Thyroid gland (tissue), 4 donors: ENCODE measurements around the gene BSPRY. TPM values are rescaled to one million over a fixed set of nuclear protein-coding genes. Genes with fewer than 3 reads are reported as not detected.

Experiments used
- DNase-seq, 2 donors: peaks; one replicate each; pipeline ENCODE4 v3.0.0-alpha.2; 2019
- H3K27ac ChIP-seq, 3 donors: fragments of 200-600 bp; sonication (generic); 1 replicate in 2 of 3; 2 replicates in 1 of 3; pipeline ENCODE4 v1.5.1; 2016 to 2019; ENCODE audit warnings: mild to moderate bottlenecking in 1 of 3, moderate library complexity in 1 of 3
- H3K27me3 ChIP-seq: fragments of 200-600 bp; sonication (generic); one replicate; pipeline ENCODE4 v1.5.1; 2019
- H3K36me3 ChIP-seq, 2 donors: fragments of 200-600 bp; sonication (generic); one replicate each; pipeline ENCODE4 v1.5.1; 2016 to 2019
- H3K4me1 ChIP-seq, 2 donors: fragments of 200-600 bp; sonication (generic); one replicate each; pipeline ENCODE4 v1.5.1; 2017 to 2019
- H3K4me3 ChIP-seq, 3 donors: fragments of 200-600 bp; sonication (generic); replicated peaks in 1 of 3; 1 replicate in 2 of 3; 2 replicates in 1 of 3; pipeline ENCODE4 v1.5.1; 2016; ENCODE audit warnings: mild to moderate bottlenecking in 1 of 3
- H3K9me3 ChIP-seq: fragments of 200-600 bp; sonication (generic); one replicate; pipeline ENCODE4 v1.5.1; 2017
- CTCF ChIP-seq, 6 experiments: fragments of 200-600 bp in 3 of 6; fragments of 450-650 bp in 3 of 6; sonication (generic) in 3 of 6; IDR thresholded peaks; one replicate each; pipeline ENCODE4 v1.5.1; 2016 to 2019; ENCODE audit warnings: antibody characterized with exemption in 6 of 6, mild to moderate bottlenecking in 2 of 6, inconsistent platforms in 1 of 6, moderate library complexity in 1 of 6
- POLR2A ChIP-seq, 2 donors: fragments of 450-650 bp; IDR thresholded peaks; one replicate each; pipeline ENCODE4 v1.6.1; 2017; ENCODE audit warnings: antibody characterized with exemption in 2 of 2, mild to moderate bottlenecking in 2 of 2, moderate library complexity in 1 of 2
- WGBS, 2 donors: methylation state at CpG; one replicate each; pipeline ENCODE4 v1.1.5; 2017; 5-methylcytosine and 5-hydroxymethylcytosine counted together
- intact Hi-C: fragments of 100-400 bp; cut with DNase I; formaldehyde crosslinking; loops from one replicate; pipeline ENCODE4 v1.15.1; 2023
- total RNA-seq, 4 donors: library from RNA; depleted of rRNA; stranded (reverse); fragments of >200 nt; gene quantifications; one replicate each; pipeline ENCODE4 v1.2.3, GENCODE V29; 2016

BSPRY gene
- total RNA-seq, 4 donors from 2014 or later = 53.2 to 79.7 (median 67.1) TPM

- H3K27ac ChIP-seq = peak overlapping the region; percentile 97 to 99 (median 99)
- peaks cover 10 to 11% of the 10 kb centered on the region in 2 donors for H3K36me3 ChIP-seq
- H3K27me3 ChIP-seq = no peaks in the 10 kb centered on the region
- peaks cover 6 to 11% of the 10 kb centered on the region in 2 donors for H3K4me1 ChIP-seq
- no peaks in the 10 kb centered on the region for H3K9me3 ChIP-seq
- WGBS, 2 donors = 0% methylated on average over 2 to 6 of the region's 20 CpGs
- H3K4me3 ChIP-seq = peak overlapping the region; percentile 67 to 79 (median 67)
- intact Hi-C loops = loop anchor here (5.0 kb wide), 1 partner anchor 138 kb away; no protein-coding TSS in a partner anchor
- no peak for TF ChIP-seq POLR2A (IDR thresholded peaks at IDR 0.05)
- no peak for TF ChIP-seq CTCF (IDR thresholded peaks at IDR 0.05)
- no peak for DNase-seq
Measured at GRCh38 chr9:113409883-113410206, 60.5 kb downstream of the BSPRY start.

- Histone ChIP-seq H3K9me3 (no peaks in the 10 kb centered on the region), H3K36me3 (peaks cover 10 to 11% of the 10 kb centered on the region in 2 donors), H3K27ac (peak within 1 kb of the TSS; percentile 97 to 99 (median 99)), H3K4me3 (peak within 1 kb of the TSS; percentile 67 to 79 (median 67)), H3K27me3 (no peaks in the 10 kb centered on the region), H3K4me1 (peaks cover 6 to 11% of the 10 kb centered on the region in 2 donors)
- WGBS, 2 donors = 0% methylated on average over 46 to 53 of the region's 61 CpGs
- peak; percentile 94 to 95 for DNase-seq
- TF ChIP-seq CTCF (IDR thresholded peaks at IDR 0.05) (peak in 1 of 6 experiments; percentile 27), POLR2A (IDR thresholded peaks at IDR 0.05) (peak in 1 of 2 donors; percentile 88)
- intact Hi-C loops = no loop called here
Measured at GRCh38 chr9:113410207-113410864, 61.0 kb downstream of the BSPRY start, which contains the start of the genes C9orf43 and POLE3. TSS of gene C9orf43 (plus strand) at chr9:113410747. CDS start at chr9:113413494, 2,747 bp downstream. TSS of gene POLE3 (minus strand) at chr9:113410675. CDS start at chr9:113410293, 382 bp downstream.

GRCh38 chr9:113416149-113416721 is 66.9 kb downstream of the BSPRY start:
- intact Hi-C loops = no loop called here
- H3K36me3 ChIP-seq = no peaks in the 10 kb centered on the region
- TF ChIP-seq POLR2A (IDR thresholded peaks at IDR 0.05) = no peak
- no peak for TF ChIP-seq CTCF (IDR thresholded peaks at IDR 0.05)
- no peak for DNase-seq
- 68 to 70% methylated on average over 3 of the region's 3 CpGs for WGBS, 2 donors
- no peak overlapping the region for H3K4me3 ChIP-seq
- H3K27me3 ChIP-seq = no peaks in the 10 kb centered on the region
- no peaks in the 10 kb centered on the region for H3K4me1 ChIP-seq
- H3K27ac ChIP-seq = no peak overlapping the region
- H3K9me3 ChIP-seq = no peaks in the 10 kb centered on the region

- WGBS, 2 donors = 82 to 92% methylated on average over 4 of the region's 4 CpGs
Measured at GRCh38 chr9:113417370-113417769, 68.0 kb downstream of the BSPRY start.

More at GRCh38 chr9:113417370-113417769, 68.0 kb downstream of the BSPRY start:
- DNase-seq = no peak
- H3K27ac ChIP-seq = no peak overlapping the region
- H3K4me1 ChIP-seq = no peaks in the 10 kb centered on the region
- no peak overlapping the region for H3K4me3 ChIP-seq
- intact Hi-C loops = no loop called here
- H3K9me3 ChIP-seq = no peaks in the 10 kb centered on the region
- TF ChIP-seq CTCF (IDR thresholded peaks at IDR 0.05) = no peak
- TF ChIP-seq POLR2A (IDR thresholded peaks at IDR 0.05) = no peak
- H3K27me3 ChIP-seq = no peaks in the 10 kb centered on the region
- no peaks in the 10 kb centered on the region for H3K36me3 ChIP-seq

Other genes with a start within 250 kb of the BSPRY start
- gene SLC31A2, start 198.5 kb upstream of the BSPRY start, total RNA-seq = 10 to 100 TPM; 12.4 to 27.5 (median 18.3) TPM
- 10 to 100 TPM; 25.0 to 30.6 (median 29.1) TPM for gene FKBP15, start 128.3 kb upstream of the BSPRY start, total RNA-seq
- gene SLC31A1, start 128.0 kb upstream of the BSPRY start, total RNA-seq = 10 to 100 TPM; 12.0 to 21.6 (median 19.5) TPM
- gene CDC26, start 74.0 kb upstream of the BSPRY start, total RNA-seq = 10 to 100 TPM; 23.0 to 73.5 (median 38.3) TPM
- gene PRPF4, start 73.9 kb upstream of the BSPRY start, total RNA-seq = 10 to 100 TPM; 17.7 to 25.8 (median 21.7) TPM
- gene RNF183, start 46.2 kb upstream of the BSPRY start, total RNA-seq = not detected
- gene WDR31, start 9.3 kb upstream of the BSPRY start, total RNA-seq = 1 to 10 TPM; 3.8 to 7.3 (median 6.5) TPM
- 10 to 100 TPM; 37.1 to 67.7 (median 53.0) TPM for gene HDHD3, start 27.4 kb downstream of the BSPRY start, total RNA-seq
- 10 to 100 TPM; 23.5 to 50.0 (median 31.8) TPM for gene ALAD, start 51.7 kb downstream of the BSPRY start, total RNA-seq
- gene POLE3, start 61.1 kb downstream of the BSPRY start, total RNA-seq = 10 to 100 TPM; 29.2 to 54.9 (median 33.5) TPM
- 1 to 10 TPM in 2 of 4 donors, under 1 TPM in 2; 0.39 to 2.5 (median 0.84) TPM for gene C9orf43, start 61.2 kb downstream of the BSPRY start, total RNA-seq
- 10 to 100 TPM; 43.0 to 66.2 (median 55.6) TPM for gene RGS3, start 114.2 kb downstream of the BSPRY start, total RNA-seq